GM10847 (cell line): Measurements from ENCODE around the gene ARHGAP44.

Experiments used
- POLR2A ChIP-seq: IDR thresholded peaks from 2 replicates; pipeline ENCODE4 v1.6.1; 2011; ENCODE audit not compliant: insufficient read length; ENCODE audit errors: extremely low read depth

ARHGAP44 gene

DNA sequence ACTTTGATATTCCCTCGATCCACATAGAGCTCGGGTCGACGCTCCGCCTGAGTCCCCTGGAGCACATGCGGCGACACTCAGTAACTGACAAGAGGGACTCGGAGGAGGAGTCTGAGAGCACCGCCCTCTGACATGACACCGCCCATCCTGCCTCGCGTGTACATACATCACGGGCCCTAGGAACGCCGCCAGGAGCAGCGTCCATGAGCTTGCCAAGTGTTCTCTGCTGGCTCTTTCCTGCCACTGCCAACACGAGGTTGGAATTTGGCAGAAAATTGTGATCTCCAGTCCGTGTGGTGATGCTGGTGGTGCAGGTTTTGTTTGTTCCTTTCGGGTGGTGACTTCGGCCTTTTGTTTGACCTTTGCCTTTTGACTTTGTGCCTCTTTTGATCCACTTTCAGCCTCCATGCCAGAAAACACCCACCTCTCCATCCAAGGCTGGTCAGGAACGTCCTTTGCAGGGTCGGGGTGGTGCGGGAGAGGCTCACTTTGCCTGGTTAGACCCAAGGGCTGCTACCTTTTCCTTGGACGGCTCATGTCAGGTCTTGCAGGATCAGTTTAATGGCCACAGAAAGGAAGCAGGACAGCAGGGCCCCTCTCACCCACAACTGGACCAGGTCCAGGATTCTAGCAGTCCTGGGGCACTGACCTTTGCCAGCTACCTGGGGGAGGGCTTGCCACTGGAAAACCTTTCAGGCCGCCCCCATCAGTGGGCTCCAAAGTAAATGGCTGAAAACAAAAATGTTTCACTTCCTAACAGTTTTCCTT is 200.9 kb downstream of the ARHGAP44 start:
- no peak for TF ChIP-seq POLR2A

DNA sequence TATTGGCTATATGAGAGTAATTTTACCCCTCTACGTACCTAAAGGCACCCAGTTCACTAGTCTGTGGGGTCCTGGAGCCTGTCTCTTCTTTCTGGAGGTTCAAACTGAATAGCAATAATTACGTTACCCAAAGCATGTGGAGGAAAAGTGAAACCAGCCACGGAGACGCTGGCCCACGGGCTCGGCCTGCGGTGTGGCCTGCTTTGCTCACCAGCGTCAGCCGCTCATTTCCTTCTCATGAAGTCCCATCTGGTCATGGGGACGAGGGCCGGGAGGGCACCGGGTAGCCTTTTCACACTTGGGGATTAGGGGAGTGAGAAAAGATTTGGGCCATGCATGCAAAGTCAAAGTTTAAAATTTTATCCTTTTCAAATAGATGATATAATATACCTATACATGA is 201.6 kb downstream of the ARHGAP44 start:
- no peak for TF ChIP-seq POLR2A

DNA sequence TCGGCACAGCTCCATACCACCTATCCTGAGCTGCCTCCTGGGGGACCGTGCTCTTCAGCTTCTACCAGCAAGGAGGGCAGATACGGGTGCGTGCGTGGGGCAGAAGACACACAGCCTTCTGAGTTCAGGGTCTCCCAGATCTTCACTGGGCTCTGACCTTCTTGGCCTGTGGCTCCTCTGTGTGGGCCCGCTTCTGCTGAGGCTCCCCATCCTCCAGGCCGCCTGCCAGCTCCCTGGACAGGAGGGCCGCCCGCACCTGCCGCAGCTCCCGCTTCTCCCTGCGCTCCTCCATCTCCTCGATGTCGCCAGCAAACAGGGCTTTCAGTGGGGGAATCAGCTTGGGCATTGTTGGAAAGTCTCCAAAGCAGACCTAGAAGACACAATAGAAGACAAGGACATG is 203.4 kb downstream of the ARHGAP44 start:
- TF ChIP-seq POLR2A = no peak

DNA sequence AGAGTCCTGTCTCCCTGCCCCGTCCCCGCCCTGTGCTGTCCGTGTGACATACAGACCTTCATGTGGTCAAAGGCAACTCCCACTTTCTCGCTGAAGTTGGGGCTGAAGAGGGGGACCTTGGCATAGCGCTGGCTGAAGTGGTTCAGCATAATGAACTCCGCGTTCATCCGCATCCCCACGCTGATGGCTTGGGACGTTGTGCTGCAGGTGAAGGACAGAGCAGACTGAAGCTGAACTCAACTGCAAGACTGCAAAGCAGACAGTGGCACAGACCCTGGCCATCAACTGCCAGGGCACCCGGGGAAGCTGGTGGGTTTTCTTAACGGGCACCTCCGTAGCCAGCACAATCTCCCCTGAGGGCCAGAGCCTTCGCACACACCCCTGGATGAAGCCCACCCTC is 204.3 kb downstream of the ARHGAP44 start:
- no peak for TF ChIP-seq POLR2A

DNA sequence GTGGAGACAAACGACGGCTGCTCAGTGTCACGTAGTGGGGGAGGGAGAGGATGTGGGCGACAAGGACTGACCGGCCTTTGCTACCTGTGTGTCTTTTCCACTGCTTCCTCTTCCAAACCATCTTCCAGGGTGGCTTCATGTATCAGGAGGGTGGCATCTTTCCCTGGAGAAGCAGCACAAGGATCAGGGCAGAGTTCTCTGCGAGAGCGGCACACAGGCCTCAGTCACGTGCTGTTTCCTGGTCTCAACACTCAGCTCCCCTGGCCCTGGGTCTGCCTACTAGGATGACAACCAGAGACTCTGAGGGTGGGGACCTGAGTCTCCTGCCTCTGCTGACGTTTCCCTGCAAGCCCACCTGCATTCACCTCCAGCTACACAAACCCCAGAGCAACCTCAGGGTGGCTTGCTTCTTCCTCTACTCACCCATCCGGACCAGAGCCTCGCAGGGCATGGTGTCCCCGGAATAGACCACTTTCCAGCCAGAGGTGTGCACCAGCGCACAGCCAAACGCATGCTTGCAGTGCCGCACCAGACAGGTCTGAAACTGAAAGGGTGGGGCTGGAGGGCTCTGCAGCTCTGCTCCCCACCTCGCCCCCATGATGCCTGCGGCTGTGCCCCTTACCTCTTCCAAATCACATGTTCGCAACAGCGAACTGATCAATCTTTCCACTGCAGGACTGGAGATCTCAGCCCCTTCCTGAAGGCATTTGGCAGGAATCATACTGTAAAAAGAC is 205.2 kb downstream of the ARHGAP44 start:
- no peak for TF ChIP-seq POLR2A

DNA sequence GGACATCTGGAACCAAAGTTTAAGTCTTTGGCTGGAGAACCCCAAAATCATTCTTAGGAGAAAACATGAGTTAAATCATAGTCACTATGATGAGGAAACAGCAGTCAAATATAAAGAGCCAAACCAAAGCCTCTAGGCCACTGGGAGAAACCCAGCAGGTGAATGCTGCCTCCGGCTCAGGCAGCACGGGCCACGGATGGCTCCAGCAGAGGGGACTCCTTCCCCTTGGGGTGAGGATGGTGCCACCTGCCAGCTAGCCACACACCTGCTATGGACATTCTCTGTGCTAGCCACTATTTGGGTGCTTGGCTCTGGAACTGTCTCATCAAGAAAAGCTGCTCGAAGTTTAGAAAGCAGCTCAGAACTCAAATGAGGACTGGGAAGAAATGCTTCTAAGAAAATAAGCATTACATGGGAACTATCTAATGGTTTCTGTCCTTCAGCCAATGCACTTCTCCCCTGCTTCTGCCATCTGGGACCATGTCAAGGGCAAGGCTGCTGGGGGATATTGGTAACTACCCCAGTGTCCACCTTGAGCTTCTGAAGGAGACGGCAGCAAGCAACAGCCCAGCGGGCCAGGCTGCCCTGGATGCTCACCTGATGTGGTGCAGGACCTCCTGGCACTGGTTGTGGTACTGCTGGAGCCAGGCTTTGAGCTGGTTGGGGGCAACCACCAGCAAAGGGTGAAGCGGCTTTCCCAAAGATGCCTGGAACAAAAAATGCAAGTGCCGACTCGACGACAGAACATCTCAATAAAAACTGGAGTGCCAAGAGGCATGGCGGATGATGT is 206.0 kb downstream of the ARHGAP44 start:
- no peak for TF ChIP-seq POLR2A

DNA sequence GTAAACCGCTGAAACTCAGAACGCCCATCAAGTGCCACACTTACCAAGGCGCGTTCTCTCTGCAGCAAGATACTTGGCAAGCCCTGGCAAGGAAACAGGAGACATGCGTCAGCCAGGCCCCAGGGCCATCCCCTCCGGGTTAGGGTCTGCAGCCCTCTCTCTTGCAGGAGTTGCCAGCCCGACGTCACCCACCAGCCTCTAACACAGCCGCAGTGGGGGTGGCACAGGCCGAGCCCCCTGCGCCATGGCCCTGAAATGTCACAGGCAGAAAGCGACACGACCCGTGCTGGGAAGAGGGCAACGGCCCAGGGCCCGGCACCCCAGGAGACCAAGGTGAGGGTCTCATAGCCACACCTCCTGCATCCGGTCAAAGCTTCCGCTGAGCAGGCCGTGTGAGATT is 206.6 kb downstream of the ARHGAP44 start:
- TF ChIP-seq POLR2A = no peak

DNA sequence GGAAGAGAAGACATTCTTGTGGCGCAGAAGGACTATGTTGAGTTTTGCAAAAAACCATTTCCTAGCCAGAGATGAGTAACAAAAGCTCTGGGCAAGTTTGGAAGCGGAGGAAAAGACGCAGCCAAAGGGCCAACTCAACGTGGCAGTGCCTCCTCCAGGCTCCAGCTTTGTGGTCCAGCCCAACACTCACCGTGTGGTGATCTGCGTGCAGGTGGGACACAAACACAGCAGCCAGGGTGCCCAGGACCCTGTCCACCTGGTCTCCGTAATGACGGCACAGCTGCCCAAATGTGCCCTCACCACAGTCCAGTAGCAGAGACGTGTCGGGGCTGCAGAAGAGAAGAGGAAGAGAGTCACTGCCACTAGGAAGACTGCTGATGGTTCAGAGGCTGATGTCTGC is 207.1 kb downstream of the ARHGAP44 start:
- TF ChIP-seq POLR2A = no peak

DNA sequence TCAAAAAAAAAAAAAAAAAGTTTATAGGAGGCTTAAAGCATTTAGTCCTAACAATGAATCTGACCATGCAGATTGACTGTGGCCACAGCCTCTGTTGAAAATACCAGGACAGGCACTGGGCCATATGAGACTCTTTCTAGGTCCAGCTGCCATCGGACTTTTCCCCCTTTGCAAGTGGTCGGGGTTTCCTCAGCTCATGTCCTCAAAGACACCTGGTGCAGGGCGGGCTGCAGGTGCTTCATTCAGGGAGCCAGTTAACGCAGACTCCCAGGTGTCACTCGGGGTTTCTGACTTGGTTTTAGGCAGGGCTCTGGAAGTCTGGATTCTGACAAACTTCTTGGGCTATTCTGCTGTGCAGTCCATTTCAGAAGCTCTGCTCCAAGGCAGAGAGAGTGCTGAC is 207.6 kb downstream of the ARHGAP44 start:
- no peak for TF ChIP-seq POLR2A

DNA sequence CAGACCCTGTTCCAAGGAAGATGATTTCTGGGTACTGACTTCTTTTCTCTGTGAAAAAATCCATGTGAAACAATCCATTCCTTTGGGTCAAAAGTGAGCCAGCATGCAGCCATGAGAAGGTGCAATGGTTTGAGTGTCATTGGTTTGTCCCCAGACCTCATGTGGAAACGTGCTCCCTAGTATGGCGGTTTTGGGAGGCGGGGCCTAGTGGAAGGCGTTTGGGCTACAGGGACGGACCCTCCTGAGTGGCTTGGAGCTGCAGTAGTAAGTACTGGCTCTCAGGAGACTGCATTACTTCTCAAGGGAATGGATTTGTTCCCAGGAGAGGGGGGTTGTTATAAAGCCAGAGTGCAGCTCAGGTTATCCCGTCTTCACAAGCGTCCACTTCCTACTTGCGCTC is 209.2 kb downstream of the ARHGAP44 start:
- TF ChIP-seq POLR2A = no peak

DNA sequence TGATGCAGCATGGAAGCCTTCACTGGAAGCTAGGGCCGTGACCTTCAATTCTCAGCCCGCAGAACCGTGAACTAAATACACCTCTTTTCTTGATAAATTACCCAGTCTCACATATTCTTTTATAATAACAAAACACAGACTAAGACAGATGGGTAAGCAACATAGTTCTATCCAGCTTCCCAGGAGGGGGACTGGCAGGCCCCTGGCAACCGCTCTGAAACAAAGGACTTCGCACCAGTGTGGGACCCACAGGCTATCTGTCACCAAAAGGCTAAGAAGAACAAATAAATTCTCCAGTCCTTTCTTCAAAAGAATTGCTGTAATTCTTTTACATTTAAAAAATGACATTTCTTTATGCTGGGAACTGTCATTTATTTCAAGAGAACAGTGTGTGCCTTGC is 209.6 kb downstream of the ARHGAP44 start:
- no peak for TF ChIP-seq POLR2A

DNA sequence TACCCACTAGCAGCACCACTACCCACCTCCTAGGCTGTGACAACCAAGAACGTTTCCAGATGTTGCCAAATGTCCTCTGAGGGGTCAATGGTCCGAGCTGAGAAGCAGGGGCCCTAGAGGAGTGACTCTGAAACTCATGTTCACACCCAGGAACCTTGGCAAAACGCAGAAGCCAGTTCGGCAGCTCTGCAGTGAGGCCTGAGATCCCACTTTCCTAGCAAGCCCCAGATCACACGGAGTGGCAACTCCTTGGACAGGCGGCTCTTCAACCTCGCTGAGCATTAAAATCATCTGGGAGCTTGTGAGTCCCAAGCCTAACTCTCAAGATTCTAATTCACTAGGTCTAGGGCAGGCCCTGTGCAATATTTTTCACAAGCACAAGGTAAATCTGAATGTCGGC is 211.3 kb downstream of the ARHGAP44 start:
- TF ChIP-seq POLR2A = no peak

DNA sequence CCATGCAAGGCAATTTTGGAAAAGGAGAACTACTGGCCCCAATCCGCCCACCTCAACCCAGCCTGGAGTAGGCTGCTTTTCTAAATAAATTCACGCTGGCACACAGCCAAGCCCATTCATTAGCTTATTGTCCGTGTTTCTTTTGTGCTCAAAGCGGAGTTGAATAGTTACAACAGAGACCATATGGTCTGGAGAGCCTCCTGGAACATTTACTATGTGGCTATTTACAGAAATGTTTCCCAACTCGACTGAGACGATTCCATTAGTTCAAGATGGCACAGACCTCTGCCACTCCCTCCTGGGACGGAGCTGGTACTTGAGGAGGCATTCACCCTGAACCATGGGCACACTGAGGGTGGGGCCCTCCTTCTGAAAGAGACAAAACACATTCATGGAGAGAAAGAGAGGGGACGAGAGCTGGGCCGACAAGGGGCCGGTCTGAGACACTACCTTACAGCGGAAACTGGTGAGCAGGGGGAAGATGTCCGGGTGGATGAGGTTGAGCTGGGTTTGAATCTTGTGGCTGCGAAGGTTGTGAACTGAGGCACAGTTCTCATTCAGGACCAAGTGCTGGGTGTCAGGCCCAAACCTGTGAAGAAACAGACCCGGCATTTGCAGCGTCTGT is 212.8 kb downstream of the ARHGAP44 start:
- TF ChIP-seq POLR2A = no peak

DNA sequence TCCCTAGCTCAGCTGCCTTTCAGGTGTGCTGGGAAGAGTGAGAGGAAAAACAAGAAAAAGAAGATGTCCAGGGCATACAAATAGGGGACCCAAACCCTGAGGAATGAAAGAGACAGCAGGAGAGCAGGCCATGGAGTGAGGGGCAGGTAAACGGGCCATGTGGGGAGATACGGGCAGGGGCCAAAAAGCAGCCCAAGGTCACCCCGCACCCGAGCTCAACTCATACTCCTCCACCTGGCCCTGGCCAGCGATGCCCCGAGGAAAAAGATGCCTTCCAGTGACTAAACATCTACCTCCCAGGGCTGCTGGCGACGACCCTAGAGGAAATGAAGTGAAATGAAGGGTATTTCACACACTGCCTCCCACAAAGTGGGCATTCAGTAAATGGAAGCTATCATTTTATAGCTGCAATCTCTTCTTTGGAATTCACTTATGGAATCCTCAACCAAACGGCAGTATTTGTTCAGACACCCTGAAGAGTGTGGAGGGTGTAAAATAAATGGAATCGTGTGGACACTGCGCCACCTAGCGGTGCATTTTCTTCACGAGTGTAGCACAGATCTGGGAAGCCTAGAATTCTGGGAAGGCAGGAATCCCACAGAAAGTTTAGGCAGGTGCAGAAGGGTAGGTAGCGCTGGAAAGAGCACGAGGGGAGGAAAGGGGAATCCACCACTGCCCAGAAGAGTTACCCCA is 213.6 kb downstream of the ARHGAP44 start:
- TF ChIP-seq POLR2A = no peak

DNA sequence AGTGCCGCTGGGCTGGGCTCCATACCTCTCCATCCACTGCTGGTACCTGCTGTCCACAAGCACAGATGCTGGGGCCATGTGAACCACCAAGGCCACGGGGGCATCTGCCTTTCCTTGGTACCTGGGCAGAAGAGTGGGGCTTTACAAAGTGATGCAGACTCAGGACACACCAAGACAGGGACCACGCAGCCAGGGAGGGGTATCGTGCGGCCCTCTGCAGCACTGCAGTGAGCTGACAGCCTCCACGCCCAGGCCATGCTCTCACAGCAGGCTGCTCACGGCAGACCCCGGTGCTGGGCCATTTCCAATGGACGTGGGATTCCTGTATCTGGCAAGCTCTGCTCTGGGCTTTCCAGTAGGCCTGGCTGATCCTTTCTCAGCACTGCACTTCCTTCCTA is 214.2 kb downstream of the ARHGAP44 start:
- TF ChIP-seq POLR2A = no peak
